ENCODE measurements around the gene CWH43. TPM values are rescaled to one million over a fixed set of nuclear protein-coding genes. Genes with fewer than 3 reads are reported as not detected.

Gene CWH43
- total RNA-seq, 1 donor = not detected

DNA sequence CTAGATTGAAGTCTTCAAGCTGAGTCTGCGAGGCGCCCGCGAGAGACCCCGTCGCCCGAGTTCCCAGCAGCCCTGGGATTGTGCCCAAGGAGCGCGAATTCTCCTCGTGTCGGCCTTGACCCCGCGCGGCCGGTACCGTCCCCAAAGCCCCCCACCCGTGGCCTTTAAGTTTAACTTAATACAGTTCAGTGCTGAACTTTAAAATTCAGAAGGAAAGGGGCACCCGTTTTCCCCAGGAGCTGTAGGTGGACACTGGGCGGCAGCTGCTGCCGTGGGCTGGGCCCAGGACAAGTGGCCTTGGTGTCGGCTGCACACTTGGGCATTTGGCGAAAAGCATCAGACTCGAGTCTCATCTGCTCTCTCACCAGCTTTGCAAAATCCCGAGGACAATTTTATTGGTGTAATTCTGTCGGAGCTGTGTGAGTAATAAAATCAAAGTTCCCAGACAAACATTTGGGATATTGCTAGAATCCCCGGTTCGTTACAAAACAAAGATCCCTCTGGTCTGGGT, 634 bp downstream of the CWH43 start:
- H3K4me3 ChIP-seq (ENCODE audit: low read depth, low read length) = no peak overlapping the region
- DNase-seq (ENCODE audit: low read depth) = no peak
- TF ChIP-seq, protein P1, sequence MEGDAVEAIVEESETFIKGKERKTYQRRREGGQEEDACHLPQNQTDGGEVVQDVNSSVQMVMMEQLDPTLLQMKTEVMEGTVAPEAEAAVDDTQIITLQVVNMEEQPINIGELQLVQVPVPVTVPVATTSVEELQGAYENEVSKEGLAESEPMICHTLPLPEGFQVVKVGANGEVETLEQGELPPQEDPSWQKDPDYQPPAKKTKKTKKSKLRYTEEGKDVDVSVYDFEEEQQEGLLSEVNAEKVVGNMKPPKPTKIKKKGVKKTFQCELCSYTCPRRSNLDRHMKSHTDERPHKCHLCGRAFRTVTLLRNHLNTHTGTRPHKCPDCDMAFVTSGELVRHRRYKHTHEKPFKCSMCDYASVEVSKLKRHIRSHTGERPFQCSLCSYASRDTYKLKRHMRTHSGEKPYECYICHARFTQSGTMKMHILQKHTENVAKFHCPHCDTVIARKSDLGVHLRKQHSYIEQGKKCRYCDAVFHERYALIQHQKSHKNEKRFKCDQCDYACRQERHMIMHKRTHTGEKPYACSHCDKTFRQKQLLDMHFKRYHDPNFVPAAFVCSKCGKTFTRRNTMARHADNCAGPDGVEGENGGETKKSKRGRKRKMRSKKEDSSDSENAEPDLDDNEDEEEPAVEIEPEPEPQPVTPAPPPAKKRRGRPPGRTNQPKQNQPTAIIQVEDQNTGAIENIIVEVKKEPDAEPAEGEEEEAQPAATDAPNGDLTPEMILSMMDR (IDR thresholded peaks at IDR 0.05; ENCODE audit: insufficient read depth, low read length) = no peak

DNA sequence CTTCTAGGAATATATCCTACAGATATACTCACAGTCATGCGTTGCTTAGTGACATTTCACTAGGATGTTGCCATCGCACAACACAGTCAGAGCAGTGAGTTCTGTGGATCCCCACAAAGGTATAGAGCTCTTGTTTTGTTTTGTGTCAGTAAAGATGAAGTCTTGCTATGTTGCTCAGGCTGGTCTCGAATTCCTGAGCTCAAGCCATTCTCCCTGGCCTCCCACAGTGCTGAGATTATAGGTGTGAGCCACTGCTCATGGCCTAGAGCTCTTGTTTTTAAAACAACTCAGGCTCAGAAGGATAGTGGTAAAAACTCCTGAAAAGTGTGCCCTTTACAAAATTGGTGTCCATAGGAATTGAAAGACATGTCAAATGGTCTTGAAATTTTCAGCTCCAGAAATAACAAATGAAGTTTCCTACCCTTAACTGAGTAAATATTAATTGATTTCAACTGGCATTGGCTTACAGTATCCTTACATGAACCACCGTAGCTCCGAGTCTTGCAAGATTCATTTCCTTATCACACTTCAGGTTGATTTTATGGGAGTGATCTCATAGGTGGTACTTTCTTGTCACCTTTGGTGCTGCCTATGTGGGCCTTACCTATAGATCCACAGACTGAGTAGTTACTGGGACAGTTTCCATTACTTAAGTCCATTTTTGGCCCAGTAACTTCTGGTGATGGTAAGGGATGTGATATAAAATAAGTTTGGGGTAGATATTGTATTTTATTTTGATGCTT, 3.6 kb downstream of the CWH43 start:
- DNase-seq (ENCODE audit: low read depth) = no peak
- H3K4me3 ChIP-seq (ENCODE audit: low read depth, low read length) = no peak overlapping the region
- TF ChIP-seq, protein P1 (IDR thresholded peaks at IDR 0.05; ENCODE audit: insufficient read depth, low read length) = no peak

DNA sequence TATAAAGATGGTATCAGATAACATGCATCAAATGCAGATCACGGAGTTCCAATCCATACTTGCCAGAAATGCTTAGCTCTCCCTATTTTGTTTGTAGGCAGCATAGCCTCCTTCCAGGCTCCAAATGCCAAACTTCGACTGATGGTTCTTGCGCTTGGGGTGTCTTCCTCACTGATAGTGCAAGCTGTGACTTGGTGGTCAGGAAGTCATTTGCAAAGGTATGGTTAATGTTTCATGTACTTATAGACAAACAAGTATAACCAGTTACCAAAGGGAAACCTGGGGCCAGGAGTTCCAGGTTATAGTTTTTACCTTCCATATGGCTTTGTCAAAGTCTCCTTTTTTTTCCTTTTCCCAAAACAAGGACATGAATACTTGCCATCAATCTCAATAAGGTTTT, 5.3 kb downstream of the CWH43 start:
- TF ChIP-seq, protein P1 (IDR thresholded peaks at IDR 0.05; ENCODE audit: insufficient read depth, low read length) = no peak
- no peak for DNase-seq (ENCODE audit: low read depth)
- no peak overlapping the region for H3K4me3 ChIP-seq (ENCODE audit: low read depth, low read length)

DNA sequence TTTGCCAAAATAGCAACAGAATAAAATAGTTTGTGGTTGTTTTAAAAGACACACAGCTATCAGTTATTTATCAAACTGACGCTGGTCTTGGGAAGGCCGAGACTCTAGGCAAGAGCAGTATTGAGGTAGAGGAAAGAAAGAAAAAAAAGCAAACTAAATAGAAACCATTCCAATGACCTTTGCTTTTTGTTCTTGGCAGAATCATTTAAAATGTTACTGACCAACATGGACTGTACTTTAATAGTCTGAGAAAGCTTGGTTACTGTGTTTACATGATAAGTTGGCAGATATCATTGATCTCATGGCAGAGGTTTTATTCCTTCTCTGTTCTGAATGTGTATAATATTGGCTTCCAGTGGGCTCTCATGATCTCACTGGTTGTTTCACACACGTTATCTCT, 11.9 kb downstream of the CWH43 start:
- TF ChIP-seq, protein P1 (IDR thresholded peaks at IDR 0.05; ENCODE audit: insufficient read depth, low read length) = no peak
- H3K4me3 ChIP-seq (ENCODE audit: low read depth, low read length) = no peak overlapping the region
- DNase-seq (ENCODE audit: low read depth) = no peak

DNA sequence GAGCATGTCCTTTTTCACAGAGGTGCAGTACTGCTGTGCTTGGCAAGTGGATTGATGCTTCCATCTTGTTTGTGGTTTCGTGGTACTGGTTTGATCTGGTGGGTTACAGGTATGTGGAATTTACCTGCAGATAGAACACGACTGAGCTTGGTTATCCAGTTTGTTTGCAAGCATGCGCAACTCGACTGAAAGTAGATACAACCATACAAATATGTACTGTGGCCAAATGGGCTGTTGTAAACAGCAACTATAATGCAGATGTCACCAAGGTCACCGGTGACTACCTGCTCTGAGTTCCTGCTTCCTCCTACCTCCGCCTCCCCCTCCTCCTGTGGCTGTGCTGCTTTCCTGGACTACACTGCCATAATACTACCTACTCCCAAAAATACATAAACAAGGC, 12.4 kb downstream of the CWH43 start:
- TF ChIP-seq, protein P1 (IDR thresholded peaks at IDR 0.05; ENCODE audit: insufficient read depth, low read length) = no peak
- no peak overlapping the region for H3K4me3 ChIP-seq (ENCODE audit: low read depth, low read length)
- no peak for DNase-seq (ENCODE audit: low read depth)

DNA sequence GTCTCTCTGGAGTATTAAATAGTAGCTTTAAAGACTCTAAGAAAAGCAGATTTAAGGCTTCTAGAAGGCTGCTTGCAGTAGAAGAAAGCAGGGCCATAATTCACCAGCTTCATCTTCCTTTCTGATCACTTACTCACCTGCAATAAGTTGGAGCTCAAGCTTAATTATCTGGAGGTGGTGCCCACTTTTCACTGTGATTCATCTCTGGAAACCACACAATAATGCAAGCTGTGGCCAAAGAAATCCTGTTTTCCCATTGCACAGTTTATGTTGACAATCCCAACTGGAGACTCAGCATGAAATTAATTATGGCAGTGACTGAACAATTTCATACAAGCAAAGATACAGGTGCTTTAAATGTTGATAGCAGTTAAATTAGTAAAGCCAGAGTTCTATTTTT, 14.7 kb downstream of the CWH43 start:
- TF ChIP-seq, protein P1 (IDR thresholded peaks at IDR 0.05; ENCODE audit: insufficient read depth, low read length) = no peak
- no peak for DNase-seq (ENCODE audit: low read depth)
- H3K4me3 ChIP-seq (ENCODE audit: low read depth, low read length) = no peak overlapping the region
